Measurements from ENCODE around the gene EXOC3L4.
A peak's percentile ranks its signal among the peaks of the same experiment; 100 is the strongest.
"Not testable (repeated sequence)": the region's sequence is repeated elsewhere in the genome, so short reads cannot be mapped to it uniquely, and the experiment has no call there.

The EXOC3L4 gene

DNA sequence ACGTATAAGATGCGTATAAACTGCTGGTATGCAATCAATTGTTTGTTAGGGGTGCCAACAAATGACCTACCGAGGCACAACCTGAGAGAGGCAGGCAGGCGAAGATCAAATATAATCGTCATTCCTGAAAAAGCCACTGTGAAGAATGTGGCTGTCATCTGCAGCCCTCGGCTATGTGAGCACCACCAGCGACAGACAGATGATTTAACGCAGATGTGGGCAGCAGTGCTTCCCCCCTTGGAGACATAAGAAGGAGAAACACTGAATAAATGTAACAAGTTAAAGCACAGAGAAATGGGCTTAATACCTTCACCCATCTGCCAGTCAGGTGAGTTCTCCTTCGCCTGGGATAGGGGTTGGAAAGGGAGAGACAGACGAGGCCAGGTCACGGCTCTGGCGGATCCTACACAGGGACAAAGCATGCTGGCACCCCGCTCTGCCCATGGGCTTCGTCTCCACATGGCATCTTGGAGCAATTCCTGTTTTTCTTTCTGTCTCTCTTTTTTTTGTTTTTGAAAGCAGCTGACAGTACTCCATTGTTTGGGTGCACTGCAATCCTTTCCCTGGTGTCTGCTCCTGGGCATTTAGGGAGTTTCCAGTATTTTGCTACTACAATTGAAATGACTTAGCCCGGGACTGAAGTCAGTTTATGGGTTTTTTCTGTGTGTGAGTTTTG, 56.9 kb downstream of the EXOC3L4 start:
- DNase-seq (ENCODE audit: low spot score): no peak

DNA sequence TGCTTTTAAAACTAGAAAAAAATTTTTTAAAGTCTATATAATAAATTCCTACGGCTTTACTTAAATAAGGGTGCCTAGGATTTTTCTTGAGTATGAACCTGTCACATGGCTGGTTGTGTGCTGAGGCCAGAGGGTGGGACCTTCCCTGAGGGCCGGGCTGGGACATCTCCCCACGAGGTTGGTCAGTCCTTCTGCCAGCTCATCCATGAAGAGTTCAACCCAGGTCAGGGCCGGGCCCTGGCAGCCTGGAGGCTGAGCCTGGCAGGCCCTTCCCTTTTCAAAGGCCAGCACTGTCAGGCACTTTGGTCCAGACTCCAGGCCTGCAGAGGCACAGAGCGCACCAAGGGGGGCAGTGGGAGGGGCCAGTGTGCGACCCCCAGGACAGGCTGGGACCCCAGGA, 60.5 kb downstream of the EXOC3L4 start:
- peak; percentile 96 for DNase-seq (ENCODE audit: low spot score)

DNA sequence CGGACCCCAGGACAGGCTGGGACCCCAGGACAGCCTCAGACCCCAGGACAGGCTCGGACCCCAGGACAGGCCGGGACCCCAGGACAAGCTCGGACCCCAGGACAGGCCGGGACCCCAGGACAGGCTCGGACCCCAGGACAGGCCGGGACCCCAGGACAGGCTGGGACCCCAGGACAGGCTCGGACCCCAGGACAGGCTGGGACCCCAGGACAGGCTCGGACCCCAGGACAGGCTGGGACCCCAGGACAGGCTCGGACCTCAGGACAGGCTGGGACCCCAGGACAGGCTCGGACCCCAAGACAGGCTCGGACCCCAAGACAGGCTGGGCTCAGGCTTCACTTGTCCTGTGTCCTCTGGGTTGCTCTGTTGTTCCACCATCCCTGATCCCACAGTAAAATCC, 60.9 kb downstream of the EXOC3L4 start:
- DNase-seq (ENCODE audit: low spot score): not testable (repeated sequence)

DNA sequence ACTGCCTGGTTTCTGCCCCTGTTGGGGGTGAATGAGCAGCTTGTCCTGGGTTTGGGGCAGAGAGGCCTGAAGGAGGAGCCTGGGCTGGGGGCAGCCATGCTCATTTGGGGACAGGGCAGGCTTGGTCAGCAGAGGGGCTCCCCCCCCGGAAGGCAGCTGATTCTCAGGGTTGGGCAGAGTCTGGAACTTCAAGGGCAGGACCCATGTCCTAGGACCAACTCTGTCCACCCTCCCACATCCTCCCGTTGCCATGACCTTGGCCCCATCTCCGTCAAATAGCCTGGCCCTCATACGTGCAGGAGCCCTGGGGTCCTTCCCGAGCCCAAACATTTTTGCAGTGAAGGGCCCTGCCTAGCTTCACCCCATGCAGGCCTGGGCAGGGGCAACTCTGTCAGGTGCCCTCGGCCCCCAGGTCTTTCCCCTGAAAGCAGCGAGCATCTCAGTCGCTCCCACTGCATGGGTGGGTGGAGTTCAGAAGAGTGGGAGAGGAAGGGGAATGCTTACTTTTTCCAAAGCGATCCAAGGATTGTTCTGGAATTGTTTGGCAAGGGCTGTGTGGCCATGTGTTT, 61.4 kb downstream of the EXOC3L4 start:
- no peak for DNase-seq (ENCODE audit: low spot score)

DNA sequence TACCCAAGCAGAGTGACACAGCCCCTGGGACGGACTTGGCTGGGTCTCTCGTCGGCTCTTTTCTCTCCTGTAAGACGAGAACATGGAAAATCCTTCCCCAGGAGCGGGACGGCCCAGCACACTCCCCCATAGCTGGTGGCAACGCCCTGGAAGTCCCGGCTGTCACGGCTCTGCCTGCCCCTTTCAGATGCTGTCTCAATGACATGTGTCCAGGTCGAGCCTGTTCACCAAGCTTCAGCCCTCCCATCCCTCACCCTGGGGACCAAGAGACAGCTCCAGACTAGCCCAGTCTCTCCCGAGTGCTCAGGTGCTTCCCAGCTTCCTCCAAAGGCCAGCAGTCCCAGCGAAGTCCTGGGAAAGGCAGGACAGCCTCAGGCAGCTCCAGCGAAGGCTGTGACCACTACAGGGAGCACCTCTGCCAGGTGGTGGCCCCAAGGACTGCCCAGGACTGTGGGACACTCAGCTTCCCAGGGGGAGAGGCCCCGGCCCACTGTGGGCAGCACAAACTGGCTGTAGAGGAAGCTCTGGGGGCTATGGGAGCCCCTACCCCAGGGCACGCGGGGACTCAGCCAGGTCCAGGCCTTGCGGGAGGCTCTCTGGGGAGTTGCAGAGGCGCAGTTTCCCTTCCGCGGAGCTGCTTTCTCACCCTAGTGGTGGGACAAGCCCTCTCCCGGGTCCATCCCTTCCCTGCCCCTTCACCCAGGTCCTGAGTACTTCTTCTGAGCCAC, 62.3 kb downstream of the EXOC3L4 start:
- DNase-seq (ENCODE audit: low spot score): no peak

DNA sequence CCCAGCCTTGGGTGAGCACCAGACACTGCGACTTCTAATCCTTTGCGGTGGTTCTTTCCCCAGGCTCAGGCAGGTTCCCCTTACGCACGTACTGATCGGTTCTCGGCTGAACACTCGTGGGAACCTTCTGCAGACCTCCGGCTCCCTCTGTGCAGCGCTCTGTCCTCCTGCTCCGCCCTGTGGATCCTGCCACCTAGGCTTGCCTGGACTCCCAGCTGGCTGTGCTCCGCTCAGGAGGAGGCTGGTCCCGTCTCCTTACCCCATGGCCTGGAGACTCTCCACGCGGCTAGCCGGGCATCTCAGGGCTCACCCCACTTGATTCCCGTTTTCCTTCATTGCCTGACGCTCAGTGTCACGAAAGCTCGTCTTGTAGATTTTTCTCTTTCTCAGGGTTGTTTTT, 63.4 kb downstream of the EXOC3L4 start:
- no peak for DNase-seq (ENCODE audit: low spot score)

DNA sequence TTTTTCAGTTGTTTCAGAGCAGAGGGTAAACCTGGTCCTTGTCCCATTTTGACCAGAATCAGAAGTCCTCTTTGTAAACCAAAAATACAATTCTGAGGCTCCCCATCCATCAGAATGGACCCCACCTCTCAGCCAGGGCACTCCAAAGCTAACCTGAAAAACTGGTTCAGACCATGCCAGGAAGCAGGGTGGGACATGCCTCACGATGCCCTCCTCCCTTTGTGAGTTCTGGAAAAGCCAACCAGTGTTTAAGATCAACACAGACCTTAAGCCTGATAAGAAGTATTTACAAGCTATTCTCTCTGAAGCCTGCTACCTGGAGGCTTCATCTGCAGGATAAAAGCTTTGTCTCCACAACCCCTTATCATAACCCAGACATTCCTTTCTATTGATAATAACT, 64.2 kb downstream of the EXOC3L4 start:
- no peak for DNase-seq (ENCODE audit: low spot score)

All from AG08395 (cell line).